PFSK-1 (cell line): Measurements from ENCODE around the gene SLC22A3.

Experiments
- FOXP2 ChIP-seq: optimal IDR thresholded peaks from 2 replicates; pipeline ENCODE3; 2011; ENCODE audit warnings: borderline replicate concordance, control low read depth, inconsistent platforms; ENCODE audit not compliant: insufficient read depth; ENCODE audit errors: extremely low read length, extremely low read depth
- POLR2AphosphoS5 ChIP-seq: IDR thresholded peaks from 2 replicates; pipeline ENCODE4 v1.6.1; 2012; ENCODE audit warnings: low read depth, mild to moderate bottlenecking, control low read depth, low read length, moderate library complexity
- SIN3A ChIP-seq: IDR thresholded peaks from 2 replicates; pipeline ENCODE4 v1.6.1; 2012; ENCODE audit warnings: mild to moderate bottlenecking, low read length, moderate library complexity, borderline replicate concordance; ENCODE audit not compliant: insufficient read depth
- TAF1 ChIP-seq: IDR thresholded peaks from 2 replicates; pipeline ENCODE4 v1.6.1; 2012; ENCODE audit warnings: low read length, control low read depth, borderline replicate concordance; ENCODE audit not compliant: insufficient read depth
- TF ChIP-seq, protein P1 (sequence below), 2 experiments: IDR thresholded peaks; 2 replicates each; pipeline versions ENCODE4 v1.6.1 to v1.8.0; 2011 to 2012; ENCODE audit warnings: low read depth in 2 of 2, low read length in 2 of 2, control low read depth in 1 of 2, inconsistent platforms in 1 of 2, mild to moderate bottlenecking in 1 of 2, moderate library complexity in 1 of 2; ENCODE audit not compliant: insufficient read depth in 1 of 2

SLC22A3 gene

DNA sequence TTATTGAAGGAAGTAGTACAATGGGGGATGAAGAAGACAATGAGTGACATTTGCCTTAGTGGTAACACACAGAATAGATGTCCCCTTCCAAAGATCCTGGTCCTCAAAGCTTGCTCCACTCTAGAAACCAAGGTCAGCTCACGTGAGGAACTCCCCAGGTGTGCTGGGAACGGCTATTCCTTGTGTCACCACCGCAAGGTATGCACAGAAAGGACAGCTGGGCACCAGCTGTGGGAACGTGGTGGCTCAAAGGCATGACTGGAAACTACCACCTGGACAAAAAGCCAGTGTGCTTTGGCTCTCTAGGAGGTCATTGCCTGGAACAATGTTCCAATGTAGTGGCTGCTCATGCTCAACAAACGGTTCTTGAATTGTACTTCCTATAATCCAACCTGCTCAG is 94.0 kb downstream of the SLC22A3 start:
- TF ChIP-seq, protein P1, sequence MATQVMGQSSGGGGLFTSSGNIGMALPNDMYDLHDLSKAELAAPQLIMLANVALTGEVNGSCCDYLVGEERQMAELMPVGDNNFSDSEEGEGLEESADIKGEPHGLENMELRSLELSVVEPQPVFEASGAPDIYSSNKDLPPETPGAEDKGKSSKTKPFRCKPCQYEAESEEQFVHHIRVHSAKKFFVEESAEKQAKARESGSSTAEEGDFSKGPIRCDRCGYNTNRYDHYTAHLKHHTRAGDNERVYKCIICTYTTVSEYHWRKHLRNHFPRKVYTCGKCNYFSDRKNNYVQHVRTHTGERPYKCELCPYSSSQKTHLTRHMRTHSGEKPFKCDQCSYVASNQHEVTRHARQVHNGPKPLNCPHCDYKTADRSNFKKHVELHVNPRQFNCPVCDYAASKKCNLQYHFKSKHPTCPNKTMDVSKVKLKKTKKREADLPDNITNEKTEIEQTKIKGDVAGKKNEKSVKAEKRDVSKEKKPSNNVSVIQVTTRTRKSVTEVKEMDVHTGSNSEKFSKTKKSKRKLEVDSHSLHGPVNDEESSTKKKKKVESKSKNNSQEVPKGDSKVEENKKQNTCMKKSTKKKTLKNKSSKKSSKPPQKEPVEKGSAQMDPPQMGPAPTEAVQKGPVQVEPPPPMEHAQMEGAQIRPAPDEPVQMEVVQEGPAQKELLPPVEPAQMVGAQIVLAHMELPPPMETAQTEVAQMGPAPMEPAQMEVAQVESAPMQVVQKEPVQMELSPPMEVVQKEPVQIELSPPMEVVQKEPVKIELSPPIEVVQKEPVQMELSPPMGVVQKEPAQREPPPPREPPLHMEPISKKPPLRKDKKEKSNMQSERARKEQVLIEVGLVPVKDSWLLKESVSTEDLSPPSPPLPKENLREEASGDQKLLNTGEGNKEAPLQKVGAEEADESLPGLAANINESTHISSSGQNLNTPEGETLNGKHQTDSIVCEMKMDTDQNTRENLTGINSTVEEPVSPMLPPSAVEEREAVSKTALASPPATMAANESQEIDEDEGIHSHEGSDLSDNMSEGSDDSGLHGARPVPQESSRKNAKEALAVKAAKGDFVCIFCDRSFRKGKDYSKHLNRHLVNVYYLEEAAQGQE (IDR thresholded peaks at IDR 0.05; ENCODE audit: insufficient read depth in 1 of 2, low read depth in 2 of 2, low read length in 2 of 2) = no peak
- TF ChIP-seq TAF1 (no peak), SIN3A (no peak), POLR2AphosphoS5 (no peak), FOXP2 (no peak)

DNA sequence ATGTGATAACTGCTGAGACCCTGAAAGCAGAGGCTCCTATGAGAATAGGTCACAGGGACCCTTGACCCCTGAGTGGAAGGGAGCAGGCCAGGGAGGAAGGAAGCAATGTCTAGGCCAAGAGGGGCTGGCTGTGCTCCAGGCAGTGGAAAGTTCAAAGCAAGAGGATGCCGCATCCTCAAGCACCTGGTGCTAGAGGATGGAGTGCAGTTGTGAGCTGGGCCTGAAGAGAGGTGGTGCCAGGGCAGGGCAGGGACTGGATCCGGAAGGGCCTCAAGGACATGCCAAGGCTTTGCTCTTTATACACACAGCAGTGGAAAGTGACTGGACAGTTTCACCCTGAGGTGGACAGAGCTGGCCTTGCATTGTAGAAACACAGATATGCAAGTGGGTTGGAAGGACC is 97.0 kb downstream of the SLC22A3 start:
- no peak for TF ChIP-seq FOXP2
- TF ChIP-seq SIN3A = no peak
- no peak for TF ChIP-seq POLR2AphosphoS5
- TF ChIP-seq TAF1 = no peak
- TF ChIP-seq, protein P1 (IDR thresholded peaks at IDR 0.05; ENCODE audit: insufficient read depth in 1 of 2, low read depth in 2 of 2, low read length in 2 of 2) = no peak

DNA sequence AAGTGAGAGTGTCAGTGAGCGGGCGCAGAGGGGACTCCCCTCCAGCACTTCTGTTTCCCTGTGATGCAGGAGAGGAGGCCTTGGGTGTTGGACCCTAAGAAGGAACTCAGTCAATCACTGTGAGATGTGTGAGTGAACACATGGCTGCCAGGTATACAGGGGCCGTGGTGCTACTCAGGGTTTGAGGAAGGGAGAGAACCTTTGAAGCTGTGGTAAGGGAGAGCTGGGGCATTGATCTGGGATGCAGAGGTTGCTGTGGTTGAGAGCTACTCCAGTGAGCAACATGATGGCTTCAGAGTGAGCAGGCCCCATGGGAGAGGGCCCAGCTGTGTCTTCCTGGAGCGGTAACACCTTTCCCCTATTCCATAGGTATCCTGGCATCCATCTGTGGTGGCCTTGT is 99.2 kb downstream of the SLC22A3 start:
- TF ChIP-seq FOXP2 = no peak
- no peak for TF ChIP-seq TAF1
- TF ChIP-seq, protein P1 (IDR thresholded peaks at IDR 0.05; ENCODE audit: insufficient read depth in 1 of 2, low read depth in 2 of 2, low read length in 2 of 2) = no peak
- TF ChIP-seq POLR2AphosphoS5 = no peak
- no peak for TF ChIP-seq SIN3A

DNA sequence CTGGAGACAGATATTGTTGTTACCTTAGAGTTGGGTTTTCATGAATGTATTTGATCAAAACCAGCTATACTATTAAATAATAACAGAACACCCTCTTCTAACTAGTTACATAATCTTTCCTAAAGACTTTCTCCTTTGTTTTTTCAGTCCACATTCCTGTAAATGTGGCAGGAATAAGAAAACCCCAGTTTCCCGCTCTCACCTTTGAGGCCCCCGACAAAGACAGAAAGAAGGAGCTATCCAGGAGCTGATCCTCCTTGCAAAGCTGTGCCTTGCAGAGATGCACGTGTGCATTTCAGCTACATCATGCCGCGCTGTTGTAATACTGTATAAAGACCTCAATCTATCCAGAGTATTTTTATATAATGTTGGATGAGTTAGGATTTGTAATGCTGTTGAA is 102.7 kb downstream of the SLC22A3 start:
- TF ChIP-seq, protein P1 (IDR thresholded peaks at IDR 0.05; ENCODE audit: insufficient read depth in 1 of 2, low read depth in 2 of 2, low read length in 2 of 2) = peak in 1 of 2 experiments; percentile 68; a peak in 1 of 4 replicates
- TF ChIP-seq TAF1 = no peak
- TF ChIP-seq POLR2AphosphoS5 = no peak
- TF ChIP-seq FOXP2 = no peak
- no peak for TF ChIP-seq SIN3A

DNA sequence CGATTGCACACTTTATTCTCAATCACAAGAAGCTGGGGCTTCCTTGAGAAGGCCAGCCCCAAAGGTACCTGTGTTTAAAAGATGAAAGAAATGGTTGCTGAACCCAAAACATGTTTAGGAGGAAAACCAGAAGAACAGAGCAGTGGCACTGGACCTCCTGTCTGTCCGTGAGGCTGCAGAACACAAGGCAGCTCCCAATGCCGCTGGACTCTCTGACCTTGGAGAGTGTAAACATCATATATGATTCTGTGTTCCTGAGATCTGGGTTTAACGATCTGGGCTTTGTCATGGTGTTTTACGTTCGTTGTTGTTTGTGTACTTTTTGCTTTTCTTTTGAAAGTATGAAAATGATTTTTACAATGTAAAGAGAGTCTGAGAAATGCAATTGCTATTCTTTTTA is 106.1 kb downstream of the SLC22A3 start:
- TF ChIP-seq FOXP2 (no peak), TAF1 (no peak), SIN3A (no peak), POLR2AphosphoS5 (no peak)
- TF ChIP-seq, protein P1 (IDR thresholded peaks at IDR 0.05; ENCODE audit: insufficient read depth in 1 of 2, low read depth in 2 of 2, low read length in 2 of 2) = no peak
